HepG2 (cell line): ENCODE measurements around the gene IRGQ. TPM values are rescaled to one million over a fixed set of nuclear protein-coding genes. Genes with fewer than 3 reads are reported as not detected.

Experiments used
- CREM ChIP-seq, 2 experiments: sonication (generic) in 1 of 2; formaldehyde crosslinking in 1 of 2; IDR thresholded peaks; 2 replicates each; pipeline versions ENCODE4 v1.4.0 to v1.6.1; 2016 to 2020; ENCODE audit warnings: antibody characterized with exemption in 1 of 2, mild to moderate bottlenecking in 1 of 2, missing genetic modification reagents in 1 of 2
- FOSL2 ChIP-seq: sonication (generic); formaldehyde crosslinking; IDR thresholded peaks from 2 replicates; pipeline ENCODE4 v1.4.0; 2020; ENCODE audit warnings: missing genetic modification reagents
- GATAD2A ChIP-seq: IDR thresholded peaks from 2 replicates; pipeline ENCODE4 v1.6.1; 2016
- HDAC2 ChIP-seq: sonication (generic); formaldehyde crosslinking; IDR thresholded peaks from 2 replicates; pipeline ENCODE4 v1.4.0; 2020; ENCODE audit warnings: missing genetic modification reagents
- KLF16 ChIP-seq, 2 experiments: sonication (generic) in 1 of 2; formaldehyde crosslinking in 1 of 2; IDR thresholded peaks; 2 replicates each; pipeline versions ENCODE4 v1.6.1 to v1.8.0; 2016 to 2023; ENCODE audit warnings: missing genetic modification reagents in 2 of 2, missing compliant biosample characterization in 1 of 2
- MAFK ChIP-seq, 2 experiments: IDR thresholded peaks in 1 of 2; conservative IDR thresholded peaks in 1 of 2; 2 replicates each; pipeline ENCODE4 v1.6.1; 2011; ENCODE audit warnings: improper control_type of control experiment in 2 of 2, low read length in 2 of 2
- MED1 ChIP-seq: sonication (generic); formaldehyde crosslinking; IDR thresholded peaks from 2 replicates; pipeline ENCODE4 v1.4.0; 2020; ENCODE audit warnings: missing genetic modification reagents
- RFX3 ChIP-seq: IDR thresholded peaks from 2 replicates; pipeline ENCODE4 v1.6.1; 2016; ENCODE audit warnings: missing biosample characterization, missing genetic modification reagents
- SNRNP70 ChIP-seq: fragments of 200-400 bp; formaldehyde crosslinking; IDR thresholded peaks from 2 replicates; pipeline ENCODE4 v1.6.1; 2017; ENCODE audit warnings: mild to moderate bottlenecking, low read depth, low read length, moderate library complexity
- SRSF1 ChIP-seq: fragments of 200-400 bp; formaldehyde crosslinking; optimal IDR thresholded peaks from 2 replicates; pipeline ENCODE3; 2017; ENCODE audit warnings: mild to moderate bottlenecking, low read depth, low read length, moderate library complexity
- U2AF2 ChIP-seq: fragments of 200-400 bp; formaldehyde crosslinking; IDR thresholded peaks from 2 replicates; pipeline ENCODE4 v1.6.1; 2017; ENCODE audit warnings: low read depth, mild to moderate bottlenecking, low read length
- YY1 ChIP-seq: IDR thresholded peaks from 2 replicates; pipeline ENCODE4 v1.6.1; 2011; ENCODE audit warnings: low read length, low read depth, moderate library complexity, mild to moderate bottlenecking; ENCODE audit not compliant: insufficient read depth, insufficient replicate concordance
- ZFP90 ChIP-seq: sonication (generic); formaldehyde crosslinking; IDR thresholded peaks from 2 replicates; pipeline ENCODE4 v1.8.0; 2022; ENCODE audit warnings: missing genetic modification reagents, mild to moderate bottlenecking, inconsistent platforms, borderline replicate concordance
- ZNF235 ChIP-seq: sonication (generic); formaldehyde crosslinking; IDR thresholded peaks from 2 replicates; pipeline ENCODE4 v1.8.1; 2023; ENCODE audit warnings: mild to moderate bottlenecking, missing genetic modification reagents, borderline replicate concordance
- ZNF263 ChIP-seq: sonication (generic); formaldehyde crosslinking; IDR thresholded peaks from 2 replicates; pipeline ENCODE4 v1.4.0; 2020; ENCODE audit warnings: missing genetic modification reagents
- ZNF329 ChIP-seq: sonication (generic); formaldehyde crosslinking; IDR thresholded peaks from 2 replicates; pipeline ENCODE4 v1.9.0; 2021; ENCODE audit warnings: low read depth, mild to moderate bottlenecking, missing genetic modification reagents
- ZNF383 ChIP-seq: sonication (generic); formaldehyde crosslinking; IDR thresholded peaks from 2 replicates; pipeline ENCODE4 v1.4.0; 2020; ENCODE audit warnings: missing genetic modification reagents, mild to moderate bottlenecking, borderline replicate concordance
- ZNF543 ChIP-seq: sonication (generic); formaldehyde crosslinking; IDR thresholded peaks from 2 replicates; pipeline ENCODE4 v1.4.0; 2020; ENCODE audit warnings: mild to moderate bottlenecking, missing genetic modification reagents
- ZNF644 ChIP-seq: IDR thresholded peaks from 2 replicates; pipeline ENCODE4 v1.6.1; 2016; ENCODE audit warnings: low read depth
- polyA plus RNA-seq, 8 experiments: library from polyadenylated mRNA; depleted of rRNA in 3 of 8; stranded (reverse) in 7 of 8; unstranded in 1 of 8; fragments of >200 nt; fragmentation: Illumina TruSeq in 4 of 8; extraction: Trizol in 4 of 8; gene quantifications; 2 replicates each; pipeline versions ENCODE4 v1.2.1 to v1.2.3, GENCODE V29; 2011 to 2016; ENCODE audit warnings: low read depth in 4 of 8, missing spikeins in 1 of 8, mixed read lengths in 1 of 8; ENCODE audit not compliant: insufficient read depth in 1 of 8
- total RNA-seq, 5 experiments: library from RNA; depleted of rRNA; stranded (reverse); fragments of >200 nt; fragmentation: Illumina TruSeq; extraction: Trizol; gene quantifications; 2 replicates each; pipeline ENCODE4 v1.2.3, GENCODE V29; 2016; ENCODE audit warnings: low read depth in 1 of 5
- TF ChIP-seq, protein P1 (sequence below): sonication (generic); formaldehyde crosslinking; IDR thresholded peaks from 2 replicates; pipeline ENCODE4 v1.5.1; 2020; ENCODE audit warnings: missing genetic modification reagents, mild to moderate bottlenecking, borderline replicate concordance
- TF ChIP-seq, protein P2 (sequence below): IDR thresholded peaks from 2 replicates; pipeline ENCODE4 v1.6.1; 2016; ENCODE audit warnings: mild to moderate bottlenecking, missing biosample characterization, missing genetic modification reagents
- TF ChIP-seq, protein P3 (sequence below): sonication (generic); formaldehyde crosslinking; IDR thresholded peaks from 2 replicates; pipeline ENCODE4 v1.8.0; 2022; ENCODE audit warnings: missing genetic modification reagents, mild to moderate bottlenecking, moderate library complexity, borderline replicate concordance
- TF ChIP-seq, protein P4 (sequence below): IDR thresholded peaks from 2 replicates; pipeline ENCODE4 v1.6.1; 2018; ENCODE audit warnings: missing genetic modification reagents, mild to moderate bottlenecking, missing compliant biosample characterization

The IRGQ gene
- total and polyA plus RNA-seq, 2 of the 13 experiments (the other 11 are each of a cell fraction or from before 2014, with no cell fraction given): 11.6 to 12.4 TPM

DNA sequence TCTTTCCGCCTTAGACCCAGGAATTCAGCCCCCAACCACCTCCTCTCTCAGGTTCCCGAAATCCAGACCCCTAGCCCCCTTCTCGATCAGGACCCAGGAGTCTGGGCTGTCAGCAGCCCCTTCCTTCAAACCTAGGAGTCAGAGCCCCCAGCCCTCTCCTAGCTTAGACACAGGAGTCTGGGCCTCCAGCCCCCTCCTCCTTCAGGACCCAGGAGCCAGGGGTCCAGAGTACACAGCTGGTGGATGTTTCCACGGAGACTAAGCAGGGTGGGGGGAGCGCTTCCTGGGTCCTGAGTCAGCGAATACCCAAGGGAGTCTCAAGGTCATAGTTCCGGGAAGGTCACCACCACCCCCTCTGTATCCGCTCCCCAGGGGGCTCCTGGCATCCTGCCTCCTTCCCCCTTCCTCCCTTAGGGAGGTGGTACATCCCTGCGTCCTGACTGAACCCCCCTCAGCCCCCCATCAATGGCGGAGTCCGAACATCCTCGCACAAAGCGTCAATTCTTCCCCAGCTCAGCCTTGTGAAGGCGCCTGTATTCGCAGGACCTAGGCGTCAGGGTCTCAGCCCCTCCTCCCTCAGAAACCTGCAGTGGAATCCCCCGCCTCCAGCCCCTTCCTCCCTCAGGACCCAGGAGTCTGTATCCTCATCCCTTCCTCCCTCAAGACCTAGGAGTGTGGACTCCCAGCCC, 39.1 kb upstream of the IRGQ start (continued):
- TF ChIP-seq, protein P1, sequence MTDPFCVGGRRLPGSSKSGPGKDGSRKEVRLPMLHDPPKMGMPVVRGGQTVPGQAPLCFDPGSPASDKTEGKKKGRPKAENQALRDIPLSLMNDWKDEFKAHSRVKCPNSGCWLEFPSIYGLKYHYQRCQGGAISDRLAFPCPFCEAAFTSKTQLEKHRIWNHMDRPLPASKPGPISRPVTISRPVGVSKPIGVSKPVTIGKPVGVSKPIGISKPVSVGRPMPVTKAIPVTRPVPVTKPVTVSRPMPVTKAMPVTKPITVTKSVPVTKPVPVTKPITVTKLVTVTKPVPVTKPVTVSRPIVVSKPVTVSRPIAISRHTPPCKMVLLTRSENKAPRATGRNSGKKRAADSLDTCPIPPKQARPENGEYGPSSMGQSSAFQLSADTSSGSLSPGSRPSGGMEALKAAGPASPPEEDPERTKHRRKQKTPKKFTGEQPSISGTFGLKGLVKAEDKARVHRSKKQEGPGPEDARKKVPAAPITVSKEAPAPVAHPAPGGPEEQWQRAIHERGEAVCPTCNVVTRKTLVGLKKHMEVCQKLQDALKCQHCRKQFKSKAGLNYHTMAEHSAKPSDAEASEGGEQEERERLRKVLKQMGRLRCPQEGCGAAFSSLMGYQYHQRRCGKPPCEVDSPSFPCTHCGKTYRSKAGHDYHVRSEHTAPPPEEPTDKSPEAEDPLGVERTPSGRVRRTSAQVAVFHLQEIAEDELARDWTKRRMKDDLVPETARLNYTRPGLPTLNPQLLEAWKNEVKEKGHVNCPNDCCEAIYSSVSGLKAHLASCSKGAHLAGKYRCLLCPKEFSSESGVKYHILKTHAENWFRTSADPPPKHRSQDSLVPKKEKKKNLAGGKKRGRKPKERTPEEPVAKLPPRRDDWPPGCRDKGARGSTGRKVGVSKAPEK: no peak
- TF ChIP-seq KLF16 (CRISPR knock-in tag; IDR thresholded peaks at IDR 0.05) (peak in 1 of 2 experiments; percentile 16; a peak in 1 of 4 replicates), CREM (IDR thresholded peaks at IDR 0.05) (peak; percentile 22; the same call in 1 of the 2 replicates), CREM (CRISPR knock-in tag; IDR thresholded peaks at IDR 0.05) (no peak), MAFK (conservative IDR thresholded peaks at IDR 0.05 in 1 of 2, IDR thresholded peaks at IDR 0.05 in 1 of 2; ENCODE audit: low read length in 2 of 2) (peak; percentile 95), ZNF644 (CRISPR knock-in tag) (no peak), ZNF383 (CRISPR knock-in tag) (no peak), ZNF329 (CRISPR knock-in tag) (no peak), SNRNP70 (no peak), RFX3 (CRISPR knock-in tag) (peak; percentile 31; the same call in 1 of the 2 replicates), YY1 (peak; percentile 32), ZNF263 (CRISPR knock-in tag) (peak; percentile 70), FOSL2 (peak; percentile 63), ZFP90 (CRISPR knock-in tag) (peak; percentile 56; the same call in 1 of the 2 replicates), MED1 (CRISPR knock-in tag) (0 out of 2 replicates have a peak, but pooled peaks have one; percentile 32), U2AF2 (no peak), GATAD2A (peak; percentile 76), ZNF235 (CRISPR knock-in tag) (no peak), HDAC2 (peak; percentile 46; the same call in 1 of the 2 replicates), SRSF1 (no peak), ZNF543 (CRISPR knock-in tag) (0 out of 2 replicates have a peak, but pooled peaks have one; percentile 68)
- TF ChIP-seq, protein P2, sequence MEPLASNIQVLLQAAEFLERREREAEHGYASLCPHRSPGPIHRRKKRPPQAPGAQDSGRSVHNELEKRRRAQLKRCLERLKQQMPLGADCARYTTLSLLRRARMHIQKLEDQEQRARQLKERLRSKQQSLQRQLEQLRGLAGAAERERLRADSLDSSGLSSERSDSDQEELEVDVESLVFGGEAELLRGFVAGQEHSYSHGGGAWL: 0 out of 2 replicates have a peak, but pooled peaks have one; percentile 21
- TF ChIP-seq, protein P3, sequence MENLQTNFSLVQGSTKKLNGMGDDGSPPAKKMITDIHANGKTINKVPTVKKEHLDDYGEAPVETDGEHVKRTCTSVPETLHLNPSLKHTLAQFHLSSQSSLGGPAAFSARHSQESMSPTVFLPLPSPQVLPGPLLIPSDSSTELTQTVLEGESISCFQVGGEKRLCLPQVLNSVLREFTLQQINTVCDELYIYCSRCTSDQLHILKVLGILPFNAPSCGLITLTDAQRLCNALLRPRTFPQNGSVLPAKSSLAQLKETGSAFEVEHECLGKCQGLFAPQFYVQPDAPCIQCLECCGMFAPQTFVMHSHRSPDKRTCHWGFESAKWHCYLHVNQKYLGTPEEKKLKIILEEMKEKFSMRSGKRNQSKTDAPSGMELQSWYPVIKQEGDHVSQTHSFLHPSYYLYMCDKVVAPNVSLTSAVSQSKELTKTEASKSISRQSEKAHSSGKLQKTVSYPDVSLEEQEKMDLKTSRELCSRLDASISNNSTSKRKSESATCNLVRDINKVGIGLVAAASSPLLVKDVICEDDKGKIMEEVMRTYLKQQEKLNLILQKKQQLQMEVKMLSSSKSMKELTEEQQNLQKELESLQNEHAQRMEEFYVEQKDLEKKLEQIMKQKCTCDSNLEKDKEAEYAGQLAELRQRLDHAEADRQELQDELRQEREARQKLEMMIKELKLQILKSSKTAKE (CRISPR knock-in tag): peak; percentile 50; the same call in 1 of the 2 replicates
- TF ChIP-seq, protein P4, sequence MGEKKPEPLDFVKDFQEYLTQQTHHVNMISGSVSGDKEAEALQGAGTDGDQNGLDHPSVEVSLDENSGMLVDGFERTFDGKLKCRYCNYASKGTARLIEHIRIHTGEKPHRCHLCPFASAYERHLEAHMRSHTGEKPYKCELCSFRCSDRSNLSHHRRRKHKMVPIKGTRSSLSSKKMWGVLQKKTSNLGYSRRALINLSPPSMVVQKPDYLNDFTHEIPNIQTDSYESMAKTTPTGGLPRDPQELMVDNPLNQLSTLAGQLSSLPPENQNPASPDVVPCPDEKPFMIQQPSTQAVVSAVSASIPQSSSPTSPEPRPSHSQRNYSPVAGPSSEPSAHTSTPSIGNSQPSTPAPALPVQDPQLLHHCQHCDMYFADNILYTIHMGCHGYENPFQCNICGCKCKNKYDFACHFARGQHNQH (CRISPR knock-in tag): peak; percentile 59; the same call in 1 of the 2 replicates
